Large intestine (tissue), 3 donors: ENCODE data around the gene GINS2. TPM values are rescaled to one million over a fixed set of nuclear protein-coding genes. Genes with fewer than 3 reads are reported as not detected.

Source experiments
- DNase-seq, 2 donors: peaks; one replicate each; pipeline versions ENCODE4 v3.0.0 to v3.0.0-alpha.2; 2013
- H3K27ac ChIP-seq: one replicate; pipeline ENCODE4 v1.5.1; 2013; ENCODE audit warnings: low read length
- H3K27me3 ChIP-seq: 2 replicates; pipeline ENCODE4 v1.6.1; 2013; ENCODE audit warnings: low read length; ENCODE audit not compliant: control insufficient read depth, insufficient read depth
- H3K36me3 ChIP-seq: 2 replicates; pipeline ENCODE4 v1.6.1; 2013; ENCODE audit warnings: low read length; ENCODE audit not compliant: control insufficient read depth, insufficient read depth
- H3K4me1 ChIP-seq: one replicate; pipeline ENCODE4 v1.6.1; 2013; ENCODE audit warnings: low read length; ENCODE audit not compliant: control insufficient read depth, insufficient read depth
- H3K4me3 ChIP-seq: one replicate; pipeline ENCODE4 v1.5.1; 2013; ENCODE audit warnings: low read length
- H3K9me3 ChIP-seq: one replicate; pipeline ENCODE4 v1.6.1; 2013; ENCODE audit warnings: mild to moderate bottlenecking, low read depth, low read length, moderate library complexity; ENCODE audit not compliant: control insufficient read depth
- WGBS: methylation state at CpG from one replicate; pipeline ENCODE4 v1.1.5; 2013; ENCODE audit warnings: low lambda C conversion rate; ENCODE audit not compliant: insufficient coverage; 5-methylcytosine and 5-hydroxymethylcytosine counted together
- polyA plus RNA-seq: library from polyadenylated mRNA; unstranded; fragments of 120-200 nt; gene quantifications from one replicate; pipeline ENCODE4 v1.2.1, GENCODE V29; 2013

The GINS2 gene
- polyA plus RNA-seq, 1 donor: 10.2 TPM

DNA sequence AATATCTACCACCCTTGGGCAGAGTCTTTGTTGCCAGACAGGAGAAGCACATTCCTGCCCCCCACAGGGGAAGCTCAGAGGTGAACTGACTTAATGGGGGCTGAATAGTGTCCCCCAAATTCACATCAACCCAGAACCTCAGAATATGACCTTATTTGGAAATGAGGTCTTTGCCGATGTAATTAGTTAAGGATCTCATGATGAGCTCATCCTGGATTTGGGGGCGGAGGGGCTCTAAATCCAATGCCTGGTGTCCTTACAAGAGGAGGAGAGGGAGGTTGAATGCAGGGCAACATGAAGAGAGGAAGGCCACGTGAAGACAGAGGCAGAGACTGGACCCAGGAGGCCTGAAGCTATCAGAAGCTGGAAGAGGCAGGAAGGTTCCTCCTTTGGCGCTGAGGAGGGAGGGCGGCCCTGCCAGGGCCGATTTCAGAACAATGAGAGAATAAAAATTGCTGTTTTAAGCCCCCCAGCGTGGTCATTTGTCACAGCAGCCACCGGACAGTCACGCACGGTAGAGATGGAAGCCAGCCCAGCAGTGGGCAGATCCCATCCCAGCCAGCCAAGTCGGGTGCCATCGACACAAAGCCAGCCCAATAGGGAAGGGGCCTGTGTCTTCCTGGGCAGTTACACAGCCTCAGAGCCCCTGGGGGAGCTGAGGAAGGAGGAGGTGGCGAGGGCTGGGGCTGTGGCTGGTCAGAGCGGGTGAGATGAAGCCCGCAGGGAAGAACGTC lies 40.9 kb upstream of the GINS2 start:
- H3K36me3 ChIP-seq: peaks cover 5% of the 10 kb centered on the region
- 100% methylated on average over 1 of the region's 16 CpGs for WGBS
- no peak for DNase-seq
- H3K9me3 ChIP-seq: peaks cover 3% of the 10 kb centered on the region
- peaks cover 49% of the 10 kb centered on the region for H3K4me1 ChIP-seq
- no peak overlapping the region for H3K27ac ChIP-seq
- no peak overlapping the region for H3K4me3 ChIP-seq
- no peaks in the 10 kb centered on the region for H3K27me3 ChIP-seq

GRCh38 chr16:85728879-85729278 lies 40.1 kb upstream of the GINS2 start:
- Histone ChIP-seq H3K4me1 (peaks cover 48% of the 10 kb centered on the region), H3K36me3 (peaks cover 5% of the 10 kb centered on the region), H3K27ac (no peak overlapping the region), H3K27me3 (no peaks in the 10 kb centered on the region), H3K9me3 (peaks cover 3% of the 10 kb centered on the region), H3K4me3 (no peak overlapping the region)
- no CpG with 5 or more reads among the region's 7 CpGs for WGBS
- no peak for DNase-seq

GRCh38 chr16:85724936-85725335 lies 36.2 kb upstream of the GINS2 start:
- Histone ChIP-seq H3K4me3 (no peak overlapping the region), H3K9me3 (peaks cover 3% of the 10 kb centered on the region), H3K36me3 (peaks cover 5% of the 10 kb centered on the region), H3K4me1 (peaks cover 34% of the 10 kb centered on the region), H3K27me3 (no peaks in the 10 kb centered on the region), H3K27ac (peak overlapping the region; percentile 70)
- WGBS: no CpG with 5 or more reads among the region's 12 CpGs
- DNase-seq: no peak

GRCh38 chr16:85724126-85724879 lies 35.5 kb upstream of the GINS2 start:
- DNase-seq: peak; percentile 89 to 95
- no CpG with 5 or more reads among the region's 20 CpGs for WGBS
- peak overlapping the region; percentile 70 for H3K27ac ChIP-seq
- peak overlapping the region; percentile 21 for H3K4me3 ChIP-seq
- H3K9me3 ChIP-seq: peaks cover 3% of the 10 kb centered on the region
- no peaks in the 10 kb centered on the region for H3K27me3 ChIP-seq
- peaks cover 5% of the 10 kb centered on the region for H3K36me3 ChIP-seq
- peaks cover 29% of the 10 kb centered on the region for H3K4me1 ChIP-seq

- peaks cover 3% of the 10 kb centered on the region for H3K9me3 ChIP-seq
- peak overlapping the region; percentile 2 for H3K27ac ChIP-seq
- no peaks in the 10 kb centered on the region for H3K27me3 ChIP-seq
- peaks cover 44% of the 10 kb centered on the region for H3K4me1 ChIP-seq
- peaks cover 5% of the 10 kb centered on the region for H3K36me3 ChIP-seq
- DNase-seq: peak in 1 of 2 donors; percentile 47
- H3K4me3 ChIP-seq: no peak overlapping the region
- no CpG with 5 or more reads among the region's 20 CpGs for WGBS
These were observed 33.6 kb upstream of the GINS2 start for GRCh38 chr16:85722128-85722893.

GRCh38 chr16:85720302-85720637 lies 31.5 kb upstream of the GINS2 start:
- Histone ChIP-seq H3K36me3 (no peaks in the 10 kb centered on the region), H3K27ac (no peak overlapping the region), H3K9me3 (peaks cover 3% of the 10 kb centered on the region), H3K4me1 (peaks cover 45% of the 10 kb centered on the region), H3K4me3 (no peak overlapping the region), H3K27me3 (peaks cover 11% of the 10 kb centered on the region)
- WGBS: no CpG with 5 or more reads among the region's 4 CpGs
- peak; percentile 50 to 69 for DNase-seq

DNA sequence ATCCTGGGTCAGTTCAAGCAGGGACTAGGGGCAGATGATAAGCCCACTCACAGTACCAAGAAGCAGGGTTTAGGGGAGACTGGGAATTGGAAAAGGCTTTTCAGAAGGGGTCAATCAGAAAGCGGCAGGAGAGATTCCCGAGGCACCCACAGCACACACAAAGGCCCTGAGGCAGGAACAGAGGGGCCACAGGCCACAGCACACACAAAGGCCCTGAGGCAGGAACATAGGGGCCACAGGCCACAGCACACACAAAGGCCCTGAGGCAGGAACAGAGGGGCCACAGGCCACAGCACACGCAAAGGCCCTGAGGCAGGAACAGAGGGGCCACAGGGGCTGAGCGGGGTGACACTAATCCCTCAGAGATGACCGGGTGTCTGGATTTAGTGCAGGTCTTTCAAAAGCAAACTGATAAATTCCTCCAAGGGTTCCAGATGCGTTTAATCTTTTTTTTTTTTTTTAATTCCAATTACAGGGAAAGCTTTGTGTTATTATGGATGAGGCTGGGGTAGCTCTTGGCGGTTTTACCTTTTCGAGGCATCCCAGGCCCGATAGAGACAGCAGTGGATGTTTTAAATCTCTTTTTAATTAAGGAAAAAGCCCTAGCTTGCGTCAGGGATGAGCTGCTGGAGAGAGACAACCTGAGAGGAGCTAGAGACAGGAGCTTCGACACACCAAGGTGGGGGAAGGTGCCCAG lies 31.0 kb upstream of the GINS2 start:
- Histone ChIP-seq H3K36me3 (no peaks in the 10 kb centered on the region), H3K27ac (no peak overlapping the region), H3K4me3 (no peak overlapping the region), H3K9me3 (no peaks in the 10 kb centered on the region), H3K27me3 (peaks cover 13% of the 10 kb centered on the region), H3K4me1 (peaks cover 40% of the 10 kb centered on the region)
- no peak for DNase-seq
- WGBS: no CpG with 5 or more reads among the region's 11 CpGs

GRCh38 chr16:85718682-85719081 lies 29.9 kb upstream of the GINS2 start:
- Histone ChIP-seq H3K4me3 (no peak overlapping the region), H3K36me3 (no peaks in the 10 kb centered on the region), H3K4me1 (peaks cover 31% of the 10 kb centered on the region), H3K27ac (no peak overlapping the region), H3K9me3 (no peaks in the 10 kb centered on the region), H3K27me3 (peaks cover 13% of the 10 kb centered on the region)
- peak in 1 of 2 donors; percentile 52 for DNase-seq
- WGBS: no CpG with 5 or more reads among the region's 11 CpGs

DNA sequence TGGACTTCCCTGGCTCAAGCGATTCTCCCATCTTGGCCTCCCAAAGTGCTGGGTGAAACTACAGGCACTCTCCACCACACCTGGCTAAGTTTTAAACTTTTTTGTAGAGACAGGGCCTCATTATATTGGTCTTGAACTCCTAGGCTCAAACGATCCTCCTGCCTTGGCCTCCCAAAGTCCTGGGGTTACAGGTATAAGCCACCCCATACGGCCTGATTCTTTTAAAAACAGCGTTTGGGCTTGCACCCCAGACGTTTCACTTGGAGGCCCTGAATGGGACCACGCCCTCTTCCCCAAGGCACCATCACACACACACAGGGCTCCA lies 29.4 kb upstream of the GINS2 start:
- H3K4me1 ChIP-seq: peaks cover 27% of the 10 kb centered on the region
- H3K27ac ChIP-seq: no peak overlapping the region
- no peaks in the 10 kb centered on the region for H3K36me3 ChIP-seq
- H3K4me3 ChIP-seq: no peak overlapping the region
- WGBS: 60% methylated on average over 1 of the region's 6 CpGs
- DNase-seq: no peak
- H3K9me3 ChIP-seq: no peaks in the 10 kb centered on the region
- H3K27me3 ChIP-seq: peaks cover 13% of the 10 kb centered on the region
